AG09309 (cell line): Measurements from ENCODE around the gene FOXJ3.

ENCODE experiments used
- DNase-seq: peaks from one replicate; pipeline ENCODE4 v3.0.0-alpha.2; 2010; ENCODE audit warnings: low read depth
- H3K4me3 ChIP-seq: 2 replicates; pipeline ENCODE4 v1.5.1; 2011; ENCODE audit warnings: mild to moderate bottlenecking, low read depth, low read length, moderate library complexity; ENCODE audit not compliant: control insufficient read depth
- CTCF ChIP-seq: IDR thresholded peaks from 2 replicates; pipeline ENCODE4 v1.5.1; 2011; ENCODE audit warnings: mild to moderate bottlenecking, low read depth, low read length, inconsistent platforms; ENCODE audit not compliant: insufficient read depth, control insufficient read depth; ENCODE audit errors: missing control alignments

FOXJ3 gene

GRCh38 chr1:42165511-42166210 lies 169.4 kb downstream of the FOXJ3 start:
- DNase-seq: no peak
- H3K4me3 ChIP-seq: no peak overlapping the region

GRCh38 chr1:42164551-42165420 lies 170.2 kb downstream of the FOXJ3 start, which contains the start of gene GUCA2A:
TSS of gene GUCA2A (minus strand) at chr1:42164745. CDS start at chr1:42164712, 33 bp downstream.
- TF ChIP-seq CTCF: no peak
- H3K4me3 ChIP-seq: no peak within 1 kb of the TSS
- no peak for DNase-seq

More at GRCh38 chr1:42165511-42166210, 169.4 kb downstream of the FOXJ3 start:
- TF ChIP-seq CTCF: no peak

- H3K4me3 ChIP-seq: no peak overlapping the region
- TF ChIP-seq CTCF: no peak
- no peak for DNase-seq
These were observed 171.2 kb downstream of the FOXJ3 start for GRCh38 chr1:42163536-42164503.

- no peak for TF ChIP-seq CTCF
- no peak overlapping the region for H3K4me3 ChIP-seq
- DNase-seq: no peak
These were observed 171.9 kb downstream of the FOXJ3 start for GRCh38 chr1:42163114-42163513.

- no peak overlapping the region for H3K4me3 ChIP-seq
- DNase-seq: no peak
- TF ChIP-seq CTCF: no peak
These were observed 172.9 kb downstream of the FOXJ3 start for GRCh38 chr1:42162181-42162580.

GRCh38 chr1:42158189-42158588 lies 176.8 kb downstream of the FOXJ3 start:
- no peak for TF ChIP-seq CTCF
- no peak for DNase-seq
- H3K4me3 ChIP-seq: no peak overlapping the region
